ENCODE data around the gene DARS1. TPM values are rescaled to one million over a fixed set of nuclear protein-coding genes. Genes with fewer than 3 reads are reported as not detected.

The DARS1 gene
- total RNA-seq, 1 experiment from 2014 or later = 56.7 TPM

DNA sequence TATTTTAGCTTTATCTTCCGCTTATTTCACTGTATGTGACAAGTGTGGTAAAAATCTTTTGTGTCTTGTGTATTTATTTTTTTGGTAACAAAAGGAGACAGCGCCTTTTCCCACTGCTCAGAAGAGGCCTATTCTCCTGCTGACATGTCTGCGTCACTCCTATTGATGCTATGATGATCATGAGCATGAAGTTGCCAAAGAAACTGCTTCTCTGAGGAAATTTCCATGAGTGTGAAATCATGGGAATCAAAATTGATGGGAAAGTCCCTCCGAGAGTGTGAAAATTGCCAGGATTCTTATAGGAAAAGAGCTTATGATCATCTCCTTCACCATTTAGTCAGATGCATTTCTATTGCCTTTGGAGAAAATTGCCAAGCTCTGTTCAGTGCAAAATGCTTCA lies 36.5 kb upstream of the DARS1 start:
- no peak overlapping the region for H3K9ac ChIP-seq (ENCODE audit: low read length)
- H3K4me3 ChIP-seq (ENCODE audit: low read length) = no peak overlapping the region
- H3K9me3 ChIP-seq (ENCODE audit: low read length) = no peaks in the 10 kb centered on the region
- ATAC-seq = no peak
- intact Hi-C loops (cut with micrococcal nuclease) = no loop called here
- no peaks in the 10 kb centered on the region for H3K36me3 ChIP-seq (ENCODE audit: low read depth, low read length)
- no peaks in the 10 kb centered on the region for H3K27me3 ChIP-seq (ENCODE audit: low read length)
- CTCF ChIA-PET = no interaction called here
- no peaks in the 10 kb centered on the region for H3K9me2 ChIP-seq (replicated peaks; ENCODE audit: low read length)
- H3F3A ChIP-seq (ENCODE audit: low read length, unreplicated experiment) = no peaks in the 10 kb centered on the region
- H3K79me2 ChIP-seq (ENCODE audit: low read length) = no peaks in the 10 kb centered on the region
- no TSS peak for BruUV-seq (replicated peaks)
- H3K27ac ChIP-seq (ENCODE audit: low read length) = no peak overlapping the region
- no peak overlapping the region for H3K4me2 ChIP-seq (ENCODE audit: low read length)
- TF ChIP-seq, protein P1, sequence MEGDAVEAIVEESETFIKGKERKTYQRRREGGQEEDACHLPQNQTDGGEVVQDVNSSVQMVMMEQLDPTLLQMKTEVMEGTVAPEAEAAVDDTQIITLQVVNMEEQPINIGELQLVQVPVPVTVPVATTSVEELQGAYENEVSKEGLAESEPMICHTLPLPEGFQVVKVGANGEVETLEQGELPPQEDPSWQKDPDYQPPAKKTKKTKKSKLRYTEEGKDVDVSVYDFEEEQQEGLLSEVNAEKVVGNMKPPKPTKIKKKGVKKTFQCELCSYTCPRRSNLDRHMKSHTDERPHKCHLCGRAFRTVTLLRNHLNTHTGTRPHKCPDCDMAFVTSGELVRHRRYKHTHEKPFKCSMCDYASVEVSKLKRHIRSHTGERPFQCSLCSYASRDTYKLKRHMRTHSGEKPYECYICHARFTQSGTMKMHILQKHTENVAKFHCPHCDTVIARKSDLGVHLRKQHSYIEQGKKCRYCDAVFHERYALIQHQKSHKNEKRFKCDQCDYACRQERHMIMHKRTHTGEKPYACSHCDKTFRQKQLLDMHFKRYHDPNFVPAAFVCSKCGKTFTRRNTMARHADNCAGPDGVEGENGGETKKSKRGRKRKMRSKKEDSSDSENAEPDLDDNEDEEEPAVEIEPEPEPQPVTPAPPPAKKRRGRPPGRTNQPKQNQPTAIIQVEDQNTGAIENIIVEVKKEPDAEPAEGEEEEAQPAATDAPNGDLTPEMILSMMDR (conservative IDR thresholded peaks at IDR 0.05; ENCODE audit: low read depth, low read length) = no peak
- no peak for TF ChIP-seq EZH2phosphoT487 (IDR thresholded peaks at IDR 0.05; ENCODE audit: borderline replicate concordance, low read length)
- no peak for TF ChIP-seq EZH2 (IDR thresholded peaks at IDR 0.05; ENCODE audit: low read length, unreplicated experiment)
- no peak overlapping the region for H2AFZ ChIP-seq (ENCODE audit: low read length)
- H3K4me1 ChIP-seq (ENCODE audit: insufficient read depth, low read length) = no peaks in the 10 kb centered on the region
- DNase-seq = no peak
- no peaks in the 10 kb centered on the region for H4K20me1 ChIP-seq (ENCODE audit: low read length)
- POLR2A ChIA-PET (ENCODE audit: unreplicated experiment) = no interaction called here

DNA sequence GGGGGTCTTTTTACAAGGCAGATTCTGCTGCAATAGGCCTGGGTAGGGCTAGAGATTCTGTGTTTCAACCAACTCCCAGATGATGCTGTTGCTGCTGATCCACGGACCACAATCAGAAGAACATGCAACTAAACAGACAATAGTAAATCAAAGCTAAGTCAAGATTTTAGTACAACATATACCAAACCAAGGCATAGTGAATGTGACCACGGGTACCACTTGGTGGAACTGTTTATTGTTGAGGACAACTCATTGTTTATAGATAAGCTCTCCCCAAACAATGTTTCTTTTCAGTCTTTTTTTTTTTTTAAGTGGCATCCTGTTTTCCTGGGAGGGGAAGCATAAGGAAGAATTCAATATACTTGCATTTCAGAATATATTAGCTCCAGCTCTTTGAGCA lies 36.0 kb upstream of the DARS1 start:
- POLR2A ChIA-PET (ENCODE audit: unreplicated experiment) = no interaction called here
- Histone ChIP-seq H3K4me1 (ENCODE audit: insufficient read depth, low read length) (no peaks in the 10 kb centered on the region), H3K27ac (ENCODE audit: low read length) (no peak overlapping the region), H3K9me3 (ENCODE audit: low read length) (no peaks in the 10 kb centered on the region), H3K9me2 (replicated peaks; ENCODE audit: low read length) (no peaks in the 10 kb centered on the region), H3K79me2 (ENCODE audit: low read length) (no peaks in the 10 kb centered on the region), H2AFZ (ENCODE audit: low read length) (no peak overlapping the region), H4K20me1 (ENCODE audit: low read length) (no peaks in the 10 kb centered on the region), H3K27me3 (ENCODE audit: low read length) (peaks cover 5% of the 10 kb centered on the region; the same call in 1 of the 2 replicates), H3K4me2 (ENCODE audit: low read length) (no peak overlapping the region), H3F3A (ENCODE audit: low read length, unreplicated experiment) (no peaks in the 10 kb centered on the region), H3K4me3 (ENCODE audit: low read length) (no peak overlapping the region), H3K36me3 (ENCODE audit: low read depth, low read length) (no peaks in the 10 kb centered on the region), H3K9ac (ENCODE audit: low read length) (no peak overlapping the region)
- no peak for ATAC-seq
- no peak for DNase-seq
- CTCF ChIA-PET = no interaction called here
- TF ChIP-seq EZH2 (IDR thresholded peaks at IDR 0.05; ENCODE audit: low read length, unreplicated experiment) (no peak), EZH2phosphoT487 (IDR thresholded peaks at IDR 0.05; ENCODE audit: borderline replicate concordance, low read length) (no peak)
- TF ChIP-seq, protein P1 (conservative IDR thresholded peaks at IDR 0.05; ENCODE audit: low read depth, low read length) = no peak
- BruUV-seq (replicated peaks) = no TSS peak
- intact Hi-C loops (cut with micrococcal nuclease) = no loop called here

DNA sequence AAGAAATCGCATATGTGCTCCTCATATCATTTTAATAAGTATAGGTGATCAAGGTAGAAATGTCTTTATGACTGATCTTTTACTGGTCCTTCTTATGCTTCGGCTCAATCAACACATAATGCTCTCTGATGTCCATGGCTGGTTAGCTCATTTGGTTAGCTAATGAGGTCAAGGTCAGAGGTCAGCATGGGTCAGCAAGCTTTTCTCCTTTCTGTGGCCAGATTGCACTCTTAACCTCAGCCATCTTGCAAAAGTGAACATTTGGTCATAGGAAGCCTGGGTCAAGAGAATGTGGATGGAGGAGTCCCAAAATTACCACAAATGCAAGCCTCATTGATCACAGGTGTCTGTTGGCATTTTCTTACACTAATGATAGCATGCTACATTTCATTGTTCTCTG lies 35.4 kb upstream of the DARS1 start:
- H3K4me2 ChIP-seq (ENCODE audit: low read length) = no peak overlapping the region
- no peak for ATAC-seq
- no peaks in the 10 kb centered on the region for H3K36me3 ChIP-seq (ENCODE audit: low read depth, low read length)
- H3F3A ChIP-seq (ENCODE audit: low read length, unreplicated experiment) = no peaks in the 10 kb centered on the region
- peaks cover 7% of the 10 kb centered on the region; the same call in 1 of the 2 replicates for H3K27me3 ChIP-seq (ENCODE audit: low read length)
- no peaks in the 10 kb centered on the region for H3K9me3 ChIP-seq (ENCODE audit: low read length)
- no peak overlapping the region for H3K9ac ChIP-seq (ENCODE audit: low read length)
- CTCF ChIA-PET = no interaction called here
- no peak overlapping the region for H3K27ac ChIP-seq (ENCODE audit: low read length)
- H3K9me2 ChIP-seq (replicated peaks; ENCODE audit: low read length) = no peaks in the 10 kb centered on the region
- TF ChIP-seq EZH2 (IDR thresholded peaks at IDR 0.05; ENCODE audit: low read length, unreplicated experiment) (no peak), EZH2phosphoT487 (IDR thresholded peaks at IDR 0.05; ENCODE audit: borderline replicate concordance, low read length) (no peak)
- TF ChIP-seq, protein P1 (conservative IDR thresholded peaks at IDR 0.05; ENCODE audit: low read depth, low read length) = no peak
- intact Hi-C loops (cut with micrococcal nuclease) = no loop called here
- no peaks in the 10 kb centered on the region for H3K79me2 ChIP-seq (ENCODE audit: low read length)
- no peak for DNase-seq
- no peak overlapping the region for H2AFZ ChIP-seq (ENCODE audit: low read length)
- H4K20me1 ChIP-seq (ENCODE audit: low read length) = no peaks in the 10 kb centered on the region
- POLR2A ChIA-PET (ENCODE audit: unreplicated experiment) = no interaction called here
- no peak overlapping the region for H3K4me3 ChIP-seq (ENCODE audit: low read length)
- no TSS peak for BruUV-seq (replicated peaks)
- no peaks in the 10 kb centered on the region for H3K4me1 ChIP-seq (ENCODE audit: insufficient read depth, low read length)

Measured in PC-3 (cell line).